Measurements from ENCODE around the gene THUMPD2.

THUMPD2 gene

GRCh38 chr2:39737661-39738060 lies 41.4 kb downstream of the THUMPD2 start:
- POLR2A ChIA-PET: no interaction called here

GRCh38 chr2:39736640-39737039 lies 42.4 kb downstream of the THUMPD2 start:
- no peak for DNase-seq
- Histone ChIP-seq H3K27me3 (replicated peaks in 2 of 5; ENCODE audit: control insufficient read depth in 4 of 5, insufficient read depth in 5 of 5, low read length in 4 of 5) (no peaks in the 10 kb centered on the region), H3K27ac (ENCODE audit: insufficient read depth in 1 of 2, low read depth in 1 of 2, low read length in 2 of 2, poor library complexity in 1 of 2, severe bottlenecking in 2 of 2) (no peak overlapping the region), H3K9me3 (ENCODE audit: control extremely low read depth in 1 of 5, control insufficient read depth in 4 of 5, insufficient read depth in 2 of 5, low read depth in 1 of 5, low read length in 4 of 5) (no peaks in the 10 kb centered on the region), H3K4me3 (ENCODE audit: control insufficient read depth in 1 of 7, extremely low read depth in 1 of 7, insufficient read depth in 4 of 7, low read depth in 2 of 7, low read length in 6 of 7) (no peak overlapping the region), H3K4me1 (ENCODE audit: control extremely low read depth in 1 of 4, control insufficient read depth in 4 of 4, insufficient read depth in 4 of 4, low read length in 3 of 4) (peaks cover 1 to 7% (median 4%) of the 10 kb centered on the region in 4 experiments), H3K36me3 (ENCODE audit: control insufficient read depth in 4 of 4, insufficient read depth in 4 of 4, low read length in 3 of 4) (peaks cover 22 to 81% (median 51%) of the 10 kb centered on the region in 4 experiments)
- WGBS (ENCODE audit: insufficient coverage): 100% methylated on average over 5 of the region's 6 CpGs
- ChIA-PET POLR2A (no interaction called here), CTCF (no interaction called here)

More at GRCh38 chr2:39737661-39738060, 41.4 kb downstream of the THUMPD2 start:
- no peaks in the 10 kb centered on the region for H3K9me3 ChIP-seq (ENCODE audit: control extremely low read depth in 1 of 5, control insufficient read depth in 4 of 5, insufficient read depth in 2 of 5, low read depth in 1 of 5, low read length in 4 of 5)
- no peaks in the 10 kb centered on the region for H3K27me3 ChIP-seq (replicated peaks in 2 of 5; ENCODE audit: control insufficient read depth in 4 of 5, insufficient read depth in 5 of 5, low read length in 4 of 5)
- peaks cover under 1 to 3% (median 1%) of the 10 kb centered on the region in 4 experiments for H3K4me1 ChIP-seq (ENCODE audit: control extremely low read depth in 1 of 4, control insufficient read depth in 4 of 4, insufficient read depth in 4 of 4, low read length in 3 of 4)
- H3K27ac ChIP-seq (ENCODE audit: insufficient read depth in 1 of 2, low read depth in 1 of 2, low read length in 2 of 2, poor library complexity in 1 of 2, severe bottlenecking in 2 of 2): no peak overlapping the region
- DNase-seq: no peak
- H3K4me3 ChIP-seq (ENCODE audit: control insufficient read depth in 1 of 7, extremely low read depth in 1 of 7, insufficient read depth in 4 of 7, low read depth in 2 of 7, low read length in 6 of 7): no peak overlapping the region
- H3K36me3 ChIP-seq (ENCODE audit: control insufficient read depth in 4 of 4, insufficient read depth in 4 of 4, low read length in 3 of 4): peaks cover 30 to 85% (median 58%) of the 10 kb centered on the region in 4 experiments
- WGBS (ENCODE audit: insufficient coverage): 96% methylated on average over 7 of the region's 8 CpGs
- CTCF ChIA-PET: interaction anchor here (0.7 kb wide), 1 partner anchor 9 kb away, joined by 3 read pairs; no protein-coding TSS in a partner anchor

GRCh38 chr2:39735648-39736047 lies 43.4 kb downstream of the THUMPD2 start:
- no peaks in the 10 kb centered on the region for H3K27me3 ChIP-seq (replicated peaks in 2 of 5; ENCODE audit: control insufficient read depth in 4 of 5, insufficient read depth in 5 of 5, low read length in 4 of 5)
- ChIA-PET CTCF (no interaction called here), POLR2A (interaction anchor here (0.6 kb wide), 1 partner anchor 260 kb away, joined by 3 read pairs; no protein-coding TSS in a partner anchor)
- no peak for DNase-seq
- WGBS (ENCODE audit: insufficient coverage): 91% methylated on average over 3 of the region's 3 CpGs
- H3K27ac ChIP-seq (ENCODE audit: insufficient read depth in 1 of 2, low read depth in 1 of 2, low read length in 2 of 2, poor library complexity in 1 of 2, severe bottlenecking in 2 of 2): no peak overlapping the region
- H3K9me3 ChIP-seq (ENCODE audit: control extremely low read depth in 1 of 5, control insufficient read depth in 4 of 5, insufficient read depth in 2 of 5, low read depth in 1 of 5, low read length in 4 of 5): no peaks in the 10 kb centered on the region
- no peak overlapping the region for H3K4me3 ChIP-seq (ENCODE audit: control insufficient read depth in 1 of 7, extremely low read depth in 1 of 7, insufficient read depth in 4 of 7, low read depth in 2 of 7, low read length in 6 of 7)
- H3K36me3 ChIP-seq (ENCODE audit: control insufficient read depth in 4 of 4, insufficient read depth in 4 of 4, low read length in 3 of 4): peaks cover 26 to 73% (median 45%) of the 10 kb centered on the region in 4 experiments
- H3K4me1 ChIP-seq (ENCODE audit: control extremely low read depth in 1 of 4, control insufficient read depth in 4 of 4, insufficient read depth in 4 of 4, low read length in 3 of 4): peaks cover 1 to 7% (median 4%) of the 10 kb centered on the region in 4 experiments

GRCh38 chr2:39734445-39734844 lies 44.6 kb downstream of the THUMPD2 start:
- ChIA-PET CTCF (interaction anchor here (9.2 kb wide), 1 partner anchor 141 kb away, joined by 81 read pairs; no protein-coding TSS in a partner anchor), POLR2A (no interaction called here)
- Histone ChIP-seq H3K4me3 (ENCODE audit: control insufficient read depth in 1 of 7, extremely low read depth in 1 of 7, insufficient read depth in 4 of 7, low read depth in 2 of 7, low read length in 6 of 7) (no peak overlapping the region), H3K36me3 (ENCODE audit: control insufficient read depth in 4 of 4, insufficient read depth in 4 of 4, low read length in 3 of 4) (peaks cover 24 to 62% (median 42%) of the 10 kb centered on the region in 4 experiments), H3K9me3 (ENCODE audit: control extremely low read depth in 1 of 5, control insufficient read depth in 4 of 5, insufficient read depth in 2 of 5, low read depth in 1 of 5, low read length in 4 of 5) (no peaks in the 10 kb centered on the region), H3K27ac (ENCODE audit: insufficient read depth in 1 of 2, low read depth in 1 of 2, low read length in 2 of 2, poor library complexity in 1 of 2, severe bottlenecking in 2 of 2) (no peak overlapping the region), H3K4me1 (ENCODE audit: control extremely low read depth in 1 of 4, control insufficient read depth in 4 of 4, insufficient read depth in 4 of 4, low read length in 3 of 4) (peaks cover 1 to 7% (median 4%) of the 10 kb centered on the region in 4 experiments), H3K27me3 (replicated peaks in 2 of 5; ENCODE audit: control insufficient read depth in 4 of 5, insufficient read depth in 5 of 5, low read length in 4 of 5) (no peaks in the 10 kb centered on the region)
- DNase-seq: no peak

GRCh38 chr2:39733070-39733674 lies 45.9 kb downstream of the THUMPD2 start:
- Histone ChIP-seq H3K27ac (ENCODE audit: insufficient read depth in 1 of 2, low read depth in 1 of 2, low read length in 2 of 2, poor library complexity in 1 of 2, severe bottlenecking in 2 of 2) (no peak overlapping the region), H3K27me3 (replicated peaks in 2 of 5; ENCODE audit: control insufficient read depth in 4 of 5, insufficient read depth in 5 of 5, low read length in 4 of 5) (no peaks in the 10 kb centered on the region), H3K4me1 (ENCODE audit: control extremely low read depth in 1 of 4, control insufficient read depth in 4 of 4, insufficient read depth in 4 of 4, low read length in 3 of 4) (peaks cover 1 to 12% (median 9%) of the 10 kb centered on the region in 4 experiments), H3K9me3 (ENCODE audit: control extremely low read depth in 1 of 5, control insufficient read depth in 4 of 5, insufficient read depth in 2 of 5, low read depth in 1 of 5, low read length in 4 of 5) (no peaks in the 10 kb centered on the region), H3K4me3 (ENCODE audit: control insufficient read depth in 1 of 7, extremely low read depth in 1 of 7, insufficient read depth in 4 of 7, low read depth in 2 of 7, low read length in 6 of 7) (no peak overlapping the region), H3K36me3 (ENCODE audit: control insufficient read depth in 4 of 4, insufficient read depth in 4 of 4, low read length in 3 of 4) (peaks cover 16 to 53% (median 35%) of the 10 kb centered on the region in 4 experiments)
- no peak for DNase-seq
- WGBS (ENCODE audit: insufficient coverage): 100% methylated on average over 6 of the region's 10 CpGs
- ChIA-PET CTCF (interaction anchor here (1.2 to 9.2 kb wide), 4 partner anchors 10 to 353 kb away, joined by 3 to 81 read pairs (median 26); no protein-coding TSS in a partner anchor), POLR2A (interaction anchor here (0.6 kb wide), 1 partner anchor 605 kb away, joined by 3 read pairs; no protein-coding TSS in a partner anchor)

- Histone ChIP-seq H3K4me3 (ENCODE audit: control insufficient read depth in 1 of 7, extremely low read depth in 1 of 7, insufficient read depth in 4 of 7, low read depth in 2 of 7, low read length in 6 of 7) (no peak overlapping the region), H3K36me3 (ENCODE audit: control insufficient read depth in 4 of 4, insufficient read depth in 4 of 4, low read length in 3 of 4) (peaks cover 10 to 47% (median 29%) of the 10 kb centered on the region in 4 experiments), H3K27ac (ENCODE audit: insufficient read depth in 1 of 2, low read depth in 1 of 2, low read length in 2 of 2, poor library complexity in 1 of 2, severe bottlenecking in 2 of 2) (no peak overlapping the region), H3K9me3 (ENCODE audit: control extremely low read depth in 1 of 5, control insufficient read depth in 4 of 5, insufficient read depth in 2 of 5, low read depth in 1 of 5, low read length in 4 of 5) (no peaks in the 10 kb centered on the region), H3K4me1 (ENCODE audit: control extremely low read depth in 1 of 4, control insufficient read depth in 4 of 4, insufficient read depth in 4 of 4, low read length in 3 of 4) (peaks cover 1 to 13% (median 10%) of the 10 kb centered on the region in 4 experiments), H3K27me3 (replicated peaks in 2 of 5; ENCODE audit: control insufficient read depth in 4 of 5, insufficient read depth in 5 of 5, low read length in 4 of 5) (no peaks in the 10 kb centered on the region)
- CTCF ChIA-PET: interaction anchor here (1.2 to 9.2 kb wide), 4 partner anchors 11 to 352 kb away, joined by 3 to 81 read pairs (median 26); no protein-coding TSS in a partner anchor
- WGBS (ENCODE audit: insufficient coverage): 100% methylated on average over 1 of the region's 1 CpG
- peak in 2 of 3 donors; percentile 8 to 9 for DNase-seq
- POLR2A ChIA-PET: interaction anchor here (0.6 kb wide), 1 partner anchor 142 kb away, joined by 3 read pairs; no protein-coding TSS in a partner anchor
These were observed 46.6 kb downstream of the THUMPD2 start for GRCh38 chr2:39732482-39732881.

GRCh38 chr2:39731546-39731945 lies 47.5 kb downstream of the THUMPD2 start:
- no peaks in the 10 kb centered on the region for H3K9me3 ChIP-seq (ENCODE audit: control extremely low read depth in 1 of 5, control insufficient read depth in 4 of 5, insufficient read depth in 2 of 5, low read depth in 1 of 5, low read length in 4 of 5)
- H3K36me3 ChIP-seq (ENCODE audit: control insufficient read depth in 4 of 4, insufficient read depth in 4 of 4, low read length in 3 of 4): peaks cover 5 to 40% (median 25%) of the 10 kb centered on the region in 4 experiments
- H3K4me3 ChIP-seq (ENCODE audit: control insufficient read depth in 1 of 7, extremely low read depth in 1 of 7, insufficient read depth in 4 of 7, low read depth in 2 of 7, low read length in 6 of 7): no peak overlapping the region
- 92% methylated on average over 2 of the region's 3 CpGs for WGBS (ENCODE audit: insufficient coverage)
- peaks cover 1 to 13% (median 10%) of the 10 kb centered on the region in 4 experiments for H3K4me1 ChIP-seq (ENCODE audit: control extremely low read depth in 1 of 4, control insufficient read depth in 4 of 4, insufficient read depth in 4 of 4, low read length in 3 of 4)
- CTCF ChIA-PET: interaction anchor here (1.1 to 9.2 kb wide), 7 partner anchors 12 to 363 kb away, joined by 3 to 81 read pairs (median 7); no protein-coding TSS in a partner anchor
- H3K27ac ChIP-seq (ENCODE audit: insufficient read depth in 1 of 2, low read depth in 1 of 2, low read length in 2 of 2, poor library complexity in 1 of 2, severe bottlenecking in 2 of 2): no peak overlapping the region
- no peaks in the 10 kb centered on the region for H3K27me3 ChIP-seq (replicated peaks in 2 of 5; ENCODE audit: control insufficient read depth in 4 of 5, insufficient read depth in 5 of 5, low read length in 4 of 5)
- no peak for DNase-seq
- POLR2A ChIA-PET: no interaction called here

All from common myeloid progenitor, CD34-positive (primary cell).